Gastrocnemius medialis (tissue), 4 donors: ENCODE data around the gene SRSF9.

Experiments
- CTCF ChIP-seq, 5 experiments: fragments of 450-650 bp in 3 of 5; fragments of 200-600 bp in 2 of 5; sonication (generic) in 2 of 5; IDR thresholded peaks in 4 of 5; conservative IDR thresholded peaks in 1 of 5; 1 replicate in 4 of 5; 2 replicates in 1 of 5; pipeline ENCODE4 v1.5.1; 2016 to 2019; ENCODE audit warnings: antibody characterized with exemption in 5 of 5, mild to moderate bottlenecking in 3 of 5, moderate library complexity in 3 of 5
- POLR2A ChIP-seq, 2 donors: fragments of 450-650 bp; IDR thresholded peaks; one replicate each; pipeline ENCODE4 v1.6.1; 2017; ENCODE audit warnings: antibody characterized with exemption in 2 of 2, mild to moderate bottlenecking in 2 of 2, moderate library complexity in 2 of 2

DNA sequence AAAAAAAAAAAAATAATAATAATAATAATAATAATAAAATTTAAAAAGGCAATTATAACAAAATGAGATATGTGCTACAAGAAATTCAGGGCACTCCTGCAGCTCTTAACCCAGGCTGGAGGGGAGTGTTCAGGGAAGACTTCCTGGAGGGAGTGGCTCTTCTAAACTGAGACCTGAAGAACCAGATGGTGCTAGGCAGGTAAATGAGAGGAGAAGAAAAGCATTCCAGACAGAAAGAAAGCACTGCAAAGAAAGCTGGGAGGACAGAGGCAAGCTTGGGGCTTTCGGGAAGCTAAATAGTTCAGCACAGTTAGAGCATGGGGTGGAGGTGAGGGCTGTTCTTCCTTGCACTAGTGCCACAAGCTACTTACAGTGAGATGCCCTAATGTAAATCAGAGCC lies 9.9 kb upstream of the SRSF9 start:
- TF ChIP-seq CTCF (IDR thresholded peaks at IDR 0.05 in 4 of 5, conservative IDR thresholded peaks at IDR 0.05 in 1 of 5) (no peak), POLR2A (IDR thresholded peaks at IDR 0.05) (no peak)
